Measurements from ENCODE around the gene ATP7B.

- TF ChIP-seq CTCF (IDR thresholded peaks at IDR 0.05): no peak
- TF ChIP-seq POLR2A (IDR thresholded peaks at IDR 0.05): no peak
- no peak for TF ChIP-seq POLR2AphosphoS5 (IDR thresholded peaks at IDR 0.05)
Observed at GRCh38 chr13:52009946-52010345, 1.3 kb downstream of the ATP7B start.
